ENCODE measurements around the gene UBE2D4. TPM values are rescaled to one million over a fixed set of nuclear protein-coding genes. Genes with fewer than 3 reads are reported as not detected.

Gene UBE2D4
- total and polyA plus RNA-seq, 11 donors, result 29.4 to 69.8 (median 42.7) TPM

- Histone ChIP-seq H3K27me3 (no peaks in the 10 kb centered on the region), H3K4me3 (peak within 1 kb of the TSS; percentile 67 to 95 (median 77)), H3K4me1 (peaks cover 0 to 39% (median 25%) of the 10 kb centered on the region in 12 donors), H3K27ac (peak within 1 kb of the TSS; percentile 80 to 95 (median 90)), H3K36me3 (no peaks in the 10 kb centered on the region), H3K9me3 (no peaks in the 10 kb centered on the region)
- TF ChIP-seq CTCF (IDR thresholded peaks at IDR 0.05) (no peak), POLR2A (IDR thresholded peaks at IDR 0.05) (peak in 1 of 2 donors; percentile 24)
- 1% methylated on average over 14 to 73 of the region's 73 CpGs for WGBS, 4 donors
- DNase-seq, result peak; percentile 55 to 81 (median 70)
- peak; percentile 30 to 87 (median 76) for ATAC-seq
- intact Hi-C loops (cut with DNase I), result loop anchor here in 2 of 10 donors (2.0 to 5.0 kb wide), 2 partner anchors 34 to 38 kb away; partner anchors contain the start of gene MRPS24 (in 1 of the 2)
These were observed 19.8 kb upstream of the UBE2D4 start, which contains the start of gene URGCP for GRCh38 chr7:43906331-43907010. URGCP (minus strand) TSS chr7:43906596; CDS start chr7:43906575, 21 bp downstream.

GRCh38 chr7:43914795-43915194 lies 11.4 kb upstream of the UBE2D4 start:
- Histone ChIP-seq H3K36me3 (no peaks in the 10 kb centered on the region), H3K4me1 (no peaks in the 10 kb centered on the region), H3K27me3 (no peaks in the 10 kb centered on the region), H3K9me3 (no peaks in the 10 kb centered on the region), H3K4me3 (no peak overlapping the region), H3K27ac (no peak overlapping the region)
- WGBS, 4 donors, result 88 to 92% (median 90%) methylated on average over 5 of the region's 5 CpGs
- TF ChIP-seq POLR2A (IDR thresholded peaks at IDR 0.05) (no peak), CTCF (IDR thresholded peaks at IDR 0.05) (no peak)
- no peak for ATAC-seq
- DNase-seq, result no peak
- intact Hi-C loops (cut with DNase I), result no loop called here

GRCh38 chr7:43915907-43916306 lies 10.3 kb upstream of the UBE2D4 start:
- no peak overlapping the region for H3K4me3 ChIP-seq
- ATAC-seq, result no peak
- DNase-seq, result no peak
- intact Hi-C loops (cut with DNase I), result no loop called here
- 93 to 94% (median 94%) methylated on average over 5 of the region's 5 CpGs for WGBS, 4 donors
- no peaks in the 10 kb centered on the region for H3K27me3 ChIP-seq
- H3K27ac ChIP-seq, result no peak overlapping the region
- no peak for TF ChIP-seq POLR2A (IDR thresholded peaks at IDR 0.05)
- no peak for TF ChIP-seq CTCF (IDR thresholded peaks at IDR 0.05)
- no peaks in the 10 kb centered on the region for H3K36me3 ChIP-seq
- H3K4me1 ChIP-seq, result no peaks in the 10 kb centered on the region
- H3K9me3 ChIP-seq, result no peaks in the 10 kb centered on the region

- no peak overlapping the region for H3K27ac ChIP-seq
- peaks cover 0 to 10% (median 6%) of the 10 kb centered on the region in 12 donors for H3K4me1 ChIP-seq
- TF ChIP-seq POLR2A (IDR thresholded peaks at IDR 0.05), result no peak
- TF ChIP-seq CTCF (IDR thresholded peaks at IDR 0.05), result no peak
- no peak for ATAC-seq
- no peaks in the 10 kb centered on the region for H3K27me3 ChIP-seq
- H3K4me3 ChIP-seq, result no peak overlapping the region
- H3K36me3 ChIP-seq, result no peaks in the 10 kb centered on the region
- whole genome bisulfite sequencing, 4 donors, result 65 to 85% (median 76%) methylated on average over 2 of the region's 2 CpGs
- DNase-seq, result no peak
- H3K9me3 ChIP-seq, result no peaks in the 10 kb centered on the region
- intact Hi-C loops (cut with DNase I), result no loop called here
These were observed 4.8 kb upstream of the UBE2D4 start for GRCh38 chr7:43921423-43921822.

Data from heart left ventricle (tissue), 16 donors.